HG03045 (cell line): ENCODE data around the gene FAAH.
"Not testable (repeated sequence)": the region's sequence is repeated elsewhere in the genome, so short reads cannot be mapped to it uniquely, and the experiment has no call there.

Source experiments
- ATAC-seq: cut with Tn5 transposase; IDR thresholded peaks from one replicate; pipeline ENCODE4 v1.9.1; 2021; ENCODE audit warnings: mild to moderate bottlenecking, moderate library complexity; ENCODE audit not compliant: unreplicated experiment

Gene FAAH

DNA sequence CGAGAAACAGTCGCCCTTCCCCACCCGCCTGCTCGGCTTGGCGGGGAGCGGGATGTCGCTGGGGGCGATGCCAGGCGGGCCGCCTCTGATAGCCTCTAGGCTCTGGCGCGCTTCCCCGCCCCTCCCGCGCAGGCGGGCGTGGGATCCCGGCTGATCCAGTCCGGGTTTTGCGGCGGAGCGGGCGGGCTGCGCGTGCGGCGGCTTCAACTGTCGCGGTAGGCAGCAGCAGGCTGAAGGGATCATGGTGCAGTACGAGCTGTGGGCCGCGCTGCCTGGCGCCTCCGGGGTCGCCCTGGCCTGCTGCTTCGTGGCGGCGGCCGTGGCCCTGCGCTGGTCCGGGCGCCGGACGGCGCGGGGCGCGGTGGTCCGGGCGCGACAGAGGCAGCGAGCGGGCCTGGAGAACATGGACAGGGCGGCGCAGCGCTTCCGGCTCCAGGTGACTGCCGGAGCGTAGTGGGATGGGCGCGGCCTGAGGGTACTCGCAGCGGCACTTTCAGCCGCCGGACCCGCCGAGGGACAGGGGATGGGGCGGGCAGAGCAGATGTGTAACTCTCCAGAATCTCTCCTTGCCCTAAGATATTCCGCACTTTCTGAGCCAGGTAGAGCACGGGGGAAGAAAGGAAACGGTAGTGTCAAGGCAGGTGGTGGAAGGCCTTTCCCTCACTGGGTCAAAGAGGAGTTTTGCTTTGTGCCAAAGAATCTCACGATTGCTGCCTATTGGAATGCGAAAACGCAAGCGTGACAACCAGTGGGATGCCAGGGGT lies at the start of gene FAAH:
TSS of gene FAAH (plus strand) at position 210 of the 764 bp plus-strand sequence. CDS start at position 242, 32 bp downstream.
- ATAC-seq: no peak

DNA sequence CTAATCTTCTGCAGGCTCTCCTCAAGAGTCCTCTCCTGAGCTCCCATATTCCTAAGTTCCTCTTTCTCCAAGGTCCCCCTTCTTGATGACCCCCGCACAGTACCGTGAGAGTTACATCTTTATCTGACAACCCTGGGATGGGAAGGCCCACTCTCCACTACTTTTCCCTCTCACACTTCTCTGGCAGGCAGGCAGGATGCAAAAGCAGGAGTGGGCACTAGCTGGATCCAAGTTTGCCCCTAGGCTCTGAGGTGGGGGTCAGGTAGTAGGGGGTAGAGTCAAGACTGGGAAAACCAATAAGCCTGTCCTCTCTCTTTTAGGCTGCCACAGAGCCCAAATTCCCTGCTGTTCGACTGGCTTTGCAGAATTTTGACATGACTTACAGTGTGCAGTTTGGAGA lies 49.6 kb upstream of the FAAH start:
- no peak for ATAC-seq

DNA sequence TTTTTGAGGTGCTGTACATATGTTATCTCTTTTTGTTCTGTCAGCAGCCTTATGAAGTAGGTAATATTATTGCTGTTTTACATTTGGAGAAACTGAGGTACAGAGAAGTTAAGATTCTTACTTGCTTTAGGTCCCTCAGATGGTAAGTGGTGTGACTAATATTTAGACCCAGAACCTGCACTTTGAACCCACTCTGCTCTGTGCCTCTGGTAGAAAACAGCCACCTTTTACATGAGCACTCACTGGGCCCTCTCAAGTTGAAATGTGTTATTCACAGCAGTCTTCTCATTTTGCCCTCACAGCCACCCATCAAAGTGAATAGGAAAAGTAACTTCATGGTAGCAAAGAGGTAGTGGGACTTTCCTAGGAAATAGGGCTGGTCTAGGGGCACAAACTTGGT lies 48.8 kb upstream of the FAAH start:
- no peak for ATAC-seq

DNA sequence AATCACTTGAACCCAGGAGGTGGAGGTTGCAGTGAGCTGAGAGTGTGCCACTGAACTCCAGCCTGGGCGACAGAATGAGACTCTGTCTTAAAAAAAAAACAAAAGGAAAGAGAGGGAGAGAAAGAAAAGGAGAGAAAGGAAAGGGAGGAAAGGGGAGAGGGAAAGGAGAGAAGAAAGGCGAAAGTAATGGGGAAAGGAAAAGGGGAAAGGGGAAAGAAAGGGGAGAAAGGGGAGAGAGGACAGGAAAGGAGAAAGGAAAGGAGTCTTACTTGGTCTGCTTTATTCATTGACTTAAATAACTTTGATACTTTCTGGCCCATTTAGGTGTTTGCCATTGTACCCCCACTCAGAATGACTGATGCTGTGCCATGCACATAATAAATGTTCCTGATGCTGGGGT lies 41.8 kb upstream of the FAAH start:
- ATAC-seq: no peak

DNA sequence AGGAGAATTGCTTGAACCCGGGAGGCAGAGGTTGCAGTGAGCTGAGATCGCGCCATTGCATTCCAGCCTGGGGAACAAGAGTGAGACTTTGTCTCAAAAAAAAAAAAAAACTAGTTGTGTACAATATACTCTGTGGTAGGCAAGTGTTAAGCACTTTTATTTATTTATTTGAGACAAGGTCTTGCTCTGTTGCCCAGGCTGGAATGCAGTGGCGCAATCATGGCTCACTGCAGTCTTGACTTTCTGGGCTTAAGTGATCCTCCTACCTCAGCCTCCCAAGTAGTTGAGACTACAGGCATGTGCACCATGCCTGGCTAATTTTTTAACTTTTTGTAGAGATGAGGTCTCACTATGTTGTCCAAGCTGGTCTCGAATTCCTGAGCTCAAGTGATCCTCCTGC lies 38.2 kb upstream of the FAAH start:
- not testable (repeated sequence) for ATAC-seq

DNA sequence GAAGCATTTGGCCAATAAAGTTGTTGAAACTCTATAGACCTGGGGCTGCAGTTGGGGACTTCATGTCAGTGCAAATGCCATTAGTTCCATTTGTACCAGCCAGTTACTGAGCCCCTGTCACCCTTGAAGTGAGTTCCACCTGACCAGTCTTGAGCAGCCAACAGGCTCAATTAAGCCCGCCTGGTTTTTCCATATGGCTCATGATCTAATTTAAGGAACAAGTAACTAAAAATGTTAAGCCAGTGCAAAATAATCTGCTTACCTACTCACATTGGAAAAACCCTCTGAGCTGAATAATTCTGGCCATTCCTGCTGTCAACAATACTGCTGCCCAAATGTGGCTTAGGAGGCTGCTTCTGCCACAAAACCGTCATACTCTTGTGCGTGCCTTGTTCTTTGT lies 32.0 kb upstream of the FAAH start:
- no peak for ATAC-seq

DNA sequence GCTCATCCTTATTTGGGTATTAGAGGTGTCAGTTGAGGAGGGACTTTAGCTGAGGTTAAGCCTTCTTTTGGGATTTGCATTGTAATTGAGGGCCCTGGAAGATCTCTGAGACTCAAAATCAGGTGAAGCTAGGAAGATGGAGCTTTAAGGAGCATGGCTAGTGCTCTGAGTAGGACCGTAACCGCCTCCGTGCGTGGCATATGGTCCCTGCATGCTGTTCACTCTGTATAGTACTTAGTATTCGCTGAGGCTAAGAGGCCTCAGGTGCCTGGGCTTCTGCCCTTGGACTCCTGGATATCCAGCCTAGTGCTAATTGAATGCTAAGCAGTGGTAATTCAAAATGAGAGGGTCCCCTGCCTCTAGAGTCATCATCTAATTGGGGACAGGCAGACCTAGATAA lies 31.0 kb upstream of the FAAH start:
- no peak for ATAC-seq

DNA sequence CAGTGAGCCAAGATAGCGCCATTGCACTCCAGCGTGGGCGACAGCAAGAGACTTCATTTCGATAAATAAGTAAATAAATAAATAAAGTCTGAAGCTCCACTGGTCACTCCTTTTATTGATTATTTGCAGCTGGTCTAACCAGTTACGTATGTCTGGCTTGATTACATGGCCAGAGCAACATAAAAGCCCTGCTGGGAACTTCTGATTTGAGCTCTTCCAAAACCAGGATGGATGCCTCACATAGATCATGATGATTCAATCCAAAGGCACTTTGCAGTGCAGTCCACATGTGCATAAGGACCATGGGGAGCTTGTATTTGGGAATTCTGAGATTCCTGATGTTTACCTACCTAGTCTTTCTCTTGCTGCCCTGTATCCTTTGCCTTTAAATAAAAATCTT lies 29.5 kb upstream of the FAAH start:
- ATAC-seq: no peak

DNA sequence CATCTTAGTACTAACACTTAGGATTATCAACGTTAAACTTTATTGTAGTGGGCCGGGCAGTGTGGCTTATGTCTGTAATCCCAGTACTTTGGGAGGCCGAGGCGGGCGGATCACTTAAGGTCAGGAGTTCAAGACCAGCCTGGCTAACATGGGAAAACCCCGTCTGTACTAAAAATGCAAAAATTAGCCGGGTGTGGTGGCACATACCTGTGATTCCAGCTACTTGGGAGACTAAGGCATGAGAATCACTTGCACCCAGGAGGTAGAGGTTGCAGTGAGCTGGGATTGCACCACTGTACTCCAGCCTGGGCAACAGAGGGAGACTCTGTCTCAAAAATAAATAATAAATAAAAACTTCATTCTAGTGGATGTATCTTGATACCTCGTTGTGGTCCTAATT lies 28.3 kb upstream of the FAAH start:
- ATAC-seq: not testable (repeated sequence)

DNA sequence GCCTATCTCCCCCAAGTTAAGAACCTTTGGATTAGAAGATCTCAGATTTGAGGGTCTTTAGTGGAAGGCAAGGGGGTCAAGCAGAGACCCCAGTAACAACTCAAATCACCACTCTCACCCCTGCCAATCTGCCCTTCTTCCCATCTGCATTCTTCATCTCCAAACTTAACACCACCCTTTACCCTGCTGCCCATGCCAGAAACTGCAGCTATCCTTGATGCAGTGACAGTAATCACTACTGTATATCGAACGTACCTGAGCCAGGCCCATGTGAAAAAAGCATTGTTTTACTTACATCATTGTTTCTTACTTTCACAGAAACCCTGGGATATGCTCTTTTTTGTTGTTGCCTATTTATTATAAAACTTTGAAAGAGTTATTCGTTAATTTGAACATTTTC lies 27.0 kb upstream of the FAAH start:
- ATAC-seq: no peak

DNA sequence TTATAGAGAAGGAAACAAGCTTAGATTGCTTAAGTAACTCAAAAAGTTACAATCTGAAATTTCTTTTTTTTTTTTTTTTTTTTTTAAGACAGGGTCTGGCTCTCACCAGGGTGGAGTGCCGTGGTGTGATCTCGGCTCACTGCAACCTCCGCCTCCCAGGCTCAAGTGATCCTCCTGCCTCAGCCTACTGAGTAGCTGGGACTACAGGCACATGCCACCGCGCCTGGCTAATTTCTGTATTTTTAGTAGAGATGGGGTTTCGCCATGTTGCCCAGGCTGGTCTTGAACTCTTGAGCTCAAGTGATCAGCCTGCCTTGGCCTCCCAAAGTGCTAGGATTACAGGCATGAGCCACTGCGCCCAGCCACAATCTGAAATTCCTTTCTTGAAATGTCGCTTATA lies 26.4 kb upstream of the FAAH start:
- not testable (repeated sequence) for ATAC-seq

DNA sequence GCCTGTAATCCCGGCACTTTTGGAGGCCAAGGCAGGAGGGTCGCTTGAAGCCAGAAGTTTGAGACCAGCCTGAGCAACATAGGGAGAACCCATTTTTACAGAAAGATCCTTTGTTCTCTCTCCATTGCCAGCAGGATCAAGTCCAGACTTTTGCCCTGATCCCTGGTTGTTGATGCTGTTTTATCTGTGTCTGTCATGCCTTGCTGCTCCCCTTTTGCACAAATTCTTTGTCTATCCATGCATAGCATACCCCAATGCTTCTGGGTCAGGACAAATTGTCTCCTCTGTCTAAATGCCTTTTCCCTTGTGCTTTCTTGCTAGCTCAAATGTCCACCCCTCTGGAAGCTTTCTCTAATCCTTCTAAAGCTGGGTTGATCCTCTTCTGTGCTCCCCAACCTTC lies 25.3 kb upstream of the FAAH start:
- ATAC-seq: no peak

DNA sequence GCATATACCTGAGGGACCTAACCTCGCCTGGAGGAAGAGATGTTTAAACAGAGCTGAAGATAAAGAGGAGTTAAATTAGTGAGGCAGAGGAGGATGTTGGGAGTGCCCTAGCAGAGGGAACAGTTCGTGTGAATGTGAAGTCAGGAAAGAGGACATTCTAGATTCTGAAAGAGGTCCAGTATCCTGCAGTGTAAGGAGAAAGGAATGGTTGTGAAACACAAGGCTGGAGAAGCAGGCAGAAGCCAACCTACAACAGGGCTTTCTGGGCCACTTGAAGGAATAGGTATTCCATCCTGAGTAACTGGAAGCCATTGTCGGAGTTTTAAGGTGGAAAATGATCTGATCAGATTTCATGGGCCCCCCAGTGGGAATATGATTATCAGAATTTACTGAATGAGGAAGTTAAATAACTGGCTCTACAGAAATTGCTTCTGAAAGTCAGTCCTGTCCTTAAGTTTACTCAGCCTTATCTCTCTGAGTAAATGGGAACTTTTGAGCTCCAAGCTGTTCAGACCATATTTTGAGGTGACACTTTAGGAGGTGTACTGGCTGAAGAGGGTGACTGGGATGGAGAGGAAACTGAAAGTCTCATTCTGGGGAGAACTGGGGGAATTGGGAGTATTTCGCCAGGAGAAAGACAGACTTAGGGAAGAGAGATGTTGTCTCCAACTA lies 24.4 kb upstream of the FAAH start:
- no peak for ATAC-seq

DNA sequence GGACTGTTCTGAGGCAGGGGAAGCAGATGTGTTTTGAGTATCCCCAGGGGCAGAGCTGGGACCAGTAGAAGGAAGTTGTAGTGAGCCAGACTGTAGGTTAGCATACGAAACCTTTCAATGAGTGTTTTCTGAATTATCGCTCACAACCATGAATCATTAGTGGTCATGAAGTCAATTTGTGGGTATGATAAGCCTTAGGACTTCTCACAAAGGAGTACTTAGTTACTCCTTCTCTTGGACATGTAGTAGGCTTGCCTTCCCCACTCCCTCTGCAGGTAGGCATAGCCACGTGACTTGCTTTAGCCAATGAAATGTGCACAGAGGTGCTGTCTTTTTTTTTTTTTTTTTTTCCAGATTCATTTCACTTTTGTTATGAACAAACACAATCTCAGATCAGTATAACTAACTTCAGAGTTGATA lies 23.9 kb upstream of the FAAH start:
- no peak for ATAC-seq

DNA sequence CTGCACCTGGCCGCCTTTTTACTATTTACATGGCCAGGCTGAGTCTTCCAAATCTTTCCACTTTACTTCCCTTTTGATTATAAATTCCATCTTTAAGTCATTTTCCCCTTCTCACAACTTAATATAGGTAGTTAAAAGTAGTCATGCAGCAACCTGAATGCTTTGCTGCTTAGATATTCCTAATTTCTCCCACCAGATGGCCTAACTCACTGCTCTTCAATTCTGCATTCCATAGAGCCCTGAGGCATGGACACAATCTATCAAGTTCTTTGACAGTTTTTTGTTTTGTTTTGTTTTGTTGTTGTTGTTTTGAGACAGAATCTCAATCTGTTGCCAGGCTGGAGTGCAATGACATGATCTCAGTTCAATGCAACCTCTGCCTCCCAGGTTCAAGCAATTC lies 21.7 kb upstream of the FAAH start:
- ATAC-seq: no peak

DNA sequence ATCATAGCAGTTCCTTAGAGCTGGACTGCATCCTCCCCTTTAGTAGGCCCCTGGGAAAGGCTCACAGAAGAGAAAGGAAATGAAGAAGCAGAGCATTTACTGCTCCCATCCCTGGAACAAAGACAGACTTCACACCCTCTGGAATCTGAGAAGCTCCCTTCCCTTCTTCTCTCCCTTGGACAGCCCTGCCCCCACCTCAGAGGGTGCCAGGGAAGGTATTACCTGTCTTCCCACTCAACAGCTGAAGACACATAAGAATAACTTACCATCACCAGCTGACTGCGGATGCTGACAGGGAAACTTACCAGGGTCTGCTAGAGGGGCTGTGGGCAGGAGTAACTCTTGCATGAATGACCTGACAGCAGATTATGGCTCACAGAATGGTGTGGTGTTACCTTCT lies 14.1 kb upstream of the FAAH start:
- no peak for ATAC-seq

DNA sequence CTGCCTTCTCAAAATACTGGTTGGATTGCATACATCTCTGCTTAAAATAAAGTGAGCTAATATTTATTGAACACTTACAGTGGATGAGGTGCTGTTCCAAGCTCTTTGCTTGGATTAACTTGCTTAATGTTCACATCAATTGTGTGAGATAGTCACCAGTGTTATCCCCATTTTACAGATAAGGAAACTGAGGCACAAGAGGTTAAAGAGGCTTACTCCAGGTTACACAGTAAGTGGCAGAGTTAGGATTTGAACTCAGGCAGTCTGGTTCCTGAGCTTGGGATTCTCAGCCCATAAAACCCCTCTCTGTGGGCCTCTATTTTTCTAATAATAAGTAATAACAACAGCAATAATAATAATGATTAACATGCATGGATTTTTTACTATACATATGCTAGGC lies 13.6 kb upstream of the FAAH start:
- no peak for ATAC-seq

DNA sequence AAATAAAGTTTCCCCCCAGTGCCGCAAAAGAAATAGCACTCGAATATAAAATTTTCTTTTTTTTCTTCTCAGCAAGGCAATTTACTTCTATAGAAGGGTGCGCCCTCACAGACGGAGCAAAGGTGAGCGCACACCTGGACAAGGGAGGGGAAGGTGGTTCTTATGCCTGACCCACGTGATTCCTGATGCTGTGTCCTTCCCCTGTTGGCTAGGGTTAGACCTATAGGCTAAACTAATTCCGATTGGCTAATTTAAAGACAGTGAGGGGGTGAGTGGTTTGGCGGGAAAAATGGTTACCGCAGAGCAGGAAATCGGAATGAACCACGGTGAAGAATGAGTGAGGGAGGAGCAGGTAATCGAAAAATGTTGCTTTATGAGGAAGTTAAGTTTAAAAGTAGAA lies 607 bp upstream of the FAAH start:
- no peak for ATAC-seq

DNA sequence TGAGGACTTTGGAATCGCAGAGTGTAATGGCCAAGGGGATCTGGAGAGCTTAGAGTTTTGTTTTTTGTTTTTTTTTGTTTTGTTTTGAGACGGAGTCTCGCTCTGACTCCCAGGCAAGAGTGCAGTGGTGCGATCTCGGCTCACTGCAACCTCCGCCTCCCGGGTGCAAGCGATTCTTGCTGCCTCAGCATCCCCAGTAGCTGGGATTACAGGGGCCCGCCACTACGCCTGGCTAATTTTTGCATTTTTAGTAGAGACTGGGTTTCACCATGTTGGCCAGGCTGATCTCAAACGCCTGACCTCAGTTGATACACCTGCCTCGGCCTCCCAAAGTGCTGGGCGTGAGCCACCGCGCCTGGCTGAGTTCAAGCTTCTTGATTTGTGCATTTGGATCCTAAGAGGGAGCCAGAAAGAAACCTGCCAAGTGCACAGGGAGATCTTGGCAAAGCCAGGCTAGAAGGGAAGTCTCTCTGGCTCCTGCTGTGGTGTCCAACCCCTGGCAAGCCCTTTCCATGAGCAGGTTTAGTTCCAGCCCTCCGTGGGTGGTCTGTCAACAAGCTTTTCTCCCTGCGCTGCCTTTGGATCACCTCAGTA lies 852 bp downstream of the FAAH start:
- no peak for ATAC-seq

DNA sequence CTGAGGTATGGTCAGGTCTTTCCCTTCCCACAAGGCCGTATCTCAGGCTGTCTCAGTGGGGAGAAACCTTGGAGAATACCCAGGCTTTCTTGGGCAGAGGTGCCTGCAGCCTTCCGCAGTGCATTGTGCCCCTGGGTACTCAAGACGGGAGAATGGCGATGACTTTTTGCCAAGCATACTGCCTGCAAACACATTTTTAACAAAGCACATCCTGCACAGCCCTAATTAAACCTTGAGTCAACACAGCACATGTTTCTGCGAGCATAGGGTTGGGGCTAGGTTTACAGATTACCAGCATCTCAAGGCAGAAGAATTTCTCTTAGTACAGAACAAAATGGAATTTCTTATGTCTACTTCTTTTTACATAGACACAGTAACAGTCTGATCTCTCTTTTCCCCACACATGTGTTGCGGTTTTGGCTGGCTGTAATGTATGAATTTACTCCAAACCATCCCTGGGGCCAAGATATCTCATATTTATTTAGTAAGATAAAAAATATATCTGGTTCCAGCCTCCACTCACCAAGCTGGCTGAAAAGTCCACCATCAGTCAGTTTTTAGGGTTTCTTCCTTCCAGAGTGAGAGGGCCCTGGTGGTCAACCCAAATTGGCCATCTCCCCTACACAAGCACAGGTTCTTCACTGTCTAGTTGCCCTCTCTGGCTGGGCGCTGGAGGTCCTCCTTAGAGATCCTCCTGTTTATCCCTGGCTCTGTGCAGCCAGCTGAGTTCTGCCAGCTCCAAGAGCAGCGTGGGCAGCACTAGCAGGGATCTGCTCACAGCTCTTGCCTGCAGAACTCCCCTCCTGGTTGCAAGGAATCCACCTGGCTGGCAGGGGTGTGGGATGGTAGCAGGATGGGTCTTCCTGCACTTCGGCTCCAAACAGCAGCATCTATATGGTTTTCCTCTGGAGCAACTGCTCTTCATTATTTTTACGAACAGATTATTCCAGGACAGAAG lies 2.6 kb downstream of the FAAH start:
- no peak for ATAC-seq

DNA sequence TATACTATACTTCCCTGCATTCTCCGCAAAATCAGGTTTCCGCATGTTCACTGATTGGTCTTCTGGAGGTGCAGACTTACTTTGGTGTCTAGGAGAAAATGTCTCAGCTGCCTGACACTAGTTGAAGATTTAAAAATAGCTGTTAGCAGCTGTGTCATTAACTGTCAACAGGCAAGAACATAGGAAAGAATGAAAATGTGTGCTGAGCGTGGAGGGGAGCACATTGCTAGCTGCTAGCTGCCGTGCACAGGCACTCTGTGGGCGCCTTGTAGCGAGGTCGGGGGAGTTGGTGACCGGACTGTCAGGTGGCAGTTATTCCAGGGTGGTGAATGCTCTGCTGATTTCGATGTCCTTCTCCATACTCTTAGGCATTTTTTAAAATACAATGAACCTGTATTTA lies 5.2 kb downstream of the FAAH start:
- ATAC-seq: no peak
